GM12864 (cell line): Measurements from ENCODE around the gene YWHAQ.

ENCODE experiments used
- DNase-seq: peaks from one replicate; pipeline ENCODE4 v3.0.0-alpha.2; 2011; ENCODE audit warnings: low read depth
- H3K4me3 ChIP-seq: 2 replicates; pipeline ENCODE4 v1.5.1; 2011; ENCODE audit warnings: mild to moderate bottlenecking, low read depth, low read length, control low read depth
- CTCF ChIP-seq: IDR thresholded peaks from 2 replicates; pipeline ENCODE4 v1.5.1; 2011; ENCODE audit warnings: low read depth, mild to moderate bottlenecking, moderate library complexity, low read length, control low read depth, inconsistent platforms; ENCODE audit errors: missing control alignments

YWHAQ gene

GRCh38 chr2:9673914-9674481 is 43.2 kb upstream of the YWHAQ start:
- H3K4me3 ChIP-seq = no peak overlapping the region
- no peak for TF ChIP-seq CTCF
- no peak for DNase-seq

DNA sequence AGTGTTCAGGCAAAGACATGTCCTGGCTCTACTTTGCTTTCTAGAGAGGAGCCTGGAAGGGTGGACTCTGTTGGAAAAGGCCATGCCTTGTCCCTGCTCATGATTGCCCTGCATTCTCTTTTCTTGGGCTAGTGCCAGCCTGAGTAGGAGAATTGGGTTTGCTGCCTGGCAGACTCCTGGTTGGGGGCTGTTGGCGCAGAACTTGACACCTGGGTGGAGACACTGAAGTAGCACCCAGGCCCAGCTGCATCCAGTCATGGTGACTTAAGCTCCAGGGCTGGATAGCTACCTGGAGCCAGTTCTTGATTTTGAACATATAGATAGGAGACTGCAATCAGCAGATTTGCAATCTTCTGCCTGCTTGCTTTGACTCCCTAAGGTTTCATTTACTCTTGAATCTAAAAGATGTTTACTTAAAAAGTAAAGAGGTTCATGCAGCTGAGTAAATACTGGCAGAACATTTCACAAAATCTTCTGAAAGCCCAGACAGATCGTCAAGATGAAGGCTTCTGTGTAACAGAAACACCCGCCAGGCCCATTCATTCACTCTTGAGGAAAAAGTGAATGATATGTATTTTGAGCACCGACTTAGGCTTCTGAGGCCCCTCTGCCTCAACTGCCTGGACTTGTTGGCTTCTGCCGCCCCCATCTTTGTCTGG is 38.0 kb upstream of the YWHAQ start:
- no peak for TF ChIP-seq CTCF
- no peak for DNase-seq
- H3K4me3 ChIP-seq = no peak overlapping the region

DNA sequence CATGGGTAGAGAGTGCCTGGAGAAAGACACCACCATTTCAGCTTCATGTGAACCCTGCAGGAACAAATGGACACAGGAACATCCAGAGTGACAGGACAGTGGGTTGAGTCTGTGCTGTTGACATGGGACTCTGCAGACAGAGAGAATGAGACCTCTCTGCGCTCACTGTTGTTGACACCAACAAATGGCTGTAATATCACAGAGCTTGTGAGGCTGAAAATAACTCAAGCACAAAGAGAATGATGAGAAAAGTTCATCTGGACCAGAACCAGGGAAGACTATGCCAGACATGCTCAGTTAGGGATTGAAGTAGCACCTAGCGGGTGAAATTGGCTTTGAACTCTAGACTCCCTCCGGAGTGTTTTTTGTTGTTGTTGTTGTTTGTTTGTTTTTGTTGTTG is 37.0 kb upstream of the YWHAQ start:
- H3K4me3 ChIP-seq = no peak overlapping the region
- TF ChIP-seq CTCF = no peak
- DNase-seq = no peak

GRCh38 chr2:9666306-9666705 is 35.5 kb upstream of the YWHAQ start:
- no peak for TF ChIP-seq CTCF
- DNase-seq = no peak
- no peak overlapping the region for H3K4me3 ChIP-seq

DNA sequence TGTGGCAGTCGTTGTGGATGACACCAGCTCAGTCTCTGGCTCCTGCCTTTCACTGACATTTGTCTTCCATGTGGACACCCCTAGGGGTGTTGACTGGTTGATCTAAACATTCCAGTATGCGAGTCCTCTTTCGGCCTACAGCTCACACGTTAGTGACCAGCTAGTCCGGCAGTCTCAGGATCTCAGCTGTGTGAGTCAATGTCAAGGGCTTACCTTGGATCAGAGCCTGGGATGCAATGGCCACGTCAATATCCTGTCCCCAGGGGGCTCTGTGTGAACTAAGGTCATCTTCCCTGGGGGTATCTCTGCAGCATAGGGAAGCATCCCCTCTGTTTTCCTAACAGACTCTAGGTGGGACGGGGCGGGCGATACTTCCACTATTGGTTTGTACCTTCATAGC is 35.1 kb upstream of the YWHAQ start:
- DNase-seq = no peak
- H3K4me3 ChIP-seq = no peak overlapping the region
- no peak for TF ChIP-seq CTCF

- no peak for TF ChIP-seq CTCF
- no peak overlapping the region for H3K4me3 ChIP-seq
- DNase-seq = no peak
Measured at GRCh38 chr2:9664365-9664764, 33.6 kb upstream of the YWHAQ start.
